GM10248 (cell line): ENCODE data around the gene MPPED2.

Experiments
- CTCF ChIA-PET: fragments of 300-600 bp; sonication (Branson Sonifier 250); formaldehyde crosslinking; extraction: SDS; loops from one replicate; lab custom pipeline; 2021; ENCODE audit warnings: antibody characterized with exemption; lab: Yijun Ruan, JAX
- POLR2A ChIA-PET: fragments of 350-650 bp; sonication (Branson Sonifier 250); formaldehyde crosslinking; extraction: SDS; loops from one replicate; lab custom pipeline; 2020; ENCODE audit warnings: antibody characterized with exemption; lab: Yijun Ruan, JAX
- DNase-seq: peaks from one replicate; pipeline ENCODE4 v3.0.0; 2012; ENCODE audit errors: extremely low spot score
- CTCF ChIP-seq: IDR thresholded peaks from 2 replicates; pipeline ENCODE4 v1.5.1; 2012; ENCODE audit warnings: mild to moderate bottlenecking, low read depth; ENCODE audit errors: extremely low read depth, missing control alignments, control extremely low read depth

The MPPED2 gene

GRCh38 chr11:30487200-30487898 lies 98.8 kb downstream of the MPPED2 start:
- DNase-seq, result no peak
- ChIA-PET CTCF (interaction anchor here (0.9 kb wide), 1 partner anchor 17 kb away, joined by 3 read pairs; no protein-coding TSS in a partner anchor), POLR2A (no interaction called here)
- TF ChIP-seq CTCF, result no peak

GRCh38 chr11:30485756-30486155 lies 100.4 kb downstream of the MPPED2 start:
- CTCF ChIA-PET, result no interaction called here
- DNase-seq, result no peak
- POLR2A ChIA-PET, result no interaction called here
- no peak for TF ChIP-seq CTCF

GRCh38 chr11:30485222-30485621 lies 100.9 kb downstream of the MPPED2 start:
- TF ChIP-seq CTCF, result no peak
- CTCF ChIA-PET, result no interaction called here
- POLR2A ChIA-PET, result no interaction called here
- no peak for DNase-seq

- no peak for TF ChIP-seq CTCF
- ChIA-PET POLR2A (no interaction called here), CTCF (interaction anchor here (0.7 kb wide), 1 partner anchor 12 kb away, joined by 3 read pairs; no protein-coding TSS in a partner anchor)
- no peak for DNase-seq
These were observed 103.1 kb downstream of the MPPED2 start for GRCh38 chr11:30483056-30483455.

- CTCF ChIA-PET, result no interaction called here
- DNase-seq, result no peak
- no peak for TF ChIP-seq CTCF
- POLR2A ChIA-PET, result no interaction called here
These were observed 104.4 kb downstream of the MPPED2 start for GRCh38 chr11:30481796-30482195.

GRCh38 chr11:30481330-30481729 lies 104.8 kb downstream of the MPPED2 start:
- no peak for TF ChIP-seq CTCF
- CTCF ChIA-PET, result interaction anchor here (2.5 kb wide), 1 partner anchor 9 kb away, joined by 7 read pairs; no protein-coding TSS in a partner anchor
- POLR2A ChIA-PET, result no interaction called here
- DNase-seq, result no peak
